Activated naive CD8-positive, alpha-beta T cell treated with anti-CD3 and anti-CD28 coated beads, Interleukin-2, amount 10 ng/mL, durations not matched to agents 7 days and 5 days (primary cell): ENCODE measurements around the gene FKBP8. TPM values are rescaled to one million over a fixed set of nuclear protein-coding genes. Genes with fewer than 3 reads are reported as not detected.
A peak's percentile ranks its signal among the peaks of the same experiment; 100 is the strongest.

Experiments
- ATAC-seq: fragments of 150-1000 bp; cut with Tn5 transposase; one replicate; pipeline ENCODE4 v1.10.0; 2021; ENCODE audit warnings: low read depth, moderate library complexity
- POLR2A ChIA-PET: fragments of 350-600 bp; sonication (Branson Sonifier 250); formaldehyde crosslinking; loops from one replicate; lab custom pipeline; 2021; ENCODE audit warnings: antibody characterized with exemption; lab: Charles Lee
- DNase-seq: peaks from one replicate; pipeline ENCODE4 v3.0.0; 2021
- H3K27ac Mint-ChIP-seq: one replicate; pipeline ENCODE4 v1.8.0; 2022; ENCODE audit warnings: mild to moderate bottlenecking, mixed read lengths
- H3K27me3 Mint-ChIP-seq: one replicate; pipeline ENCODE4 v1.8.0; 2022; ENCODE audit warnings: mild to moderate bottlenecking, moderate library complexity, mixed read lengths
- H3K36me3 Mint-ChIP-seq: one replicate; pipeline ENCODE4 v1.8.0; 2021; ENCODE audit warnings: mild to moderate bottlenecking, mixed read lengths
- H3K4me1 Mint-ChIP-seq: one replicate; pipeline ENCODE4 v1.8.0; 2021; ENCODE audit warnings: mixed read lengths
- H3K4me3 Mint-ChIP-seq: one replicate; pipeline ENCODE4 v1.8.0; 2022; ENCODE audit warnings: mild to moderate bottlenecking, moderate library complexity, mixed read lengths
- H3K9me3 Mint-ChIP-seq: one replicate; pipeline ENCODE4 v1.8.0; 2021; ENCODE audit warnings: mixed read lengths
- total RNA-seq, 2 experiments: library from RNA; stranded (reverse); gene quantifications; one replicate each; pipeline ENCODE4 v1.2.3, GENCODE V29; 2021

The FKBP8 gene
- total RNA-seq, 2 experiments from 2014 or later = 261 to 275 TPM

GRCh38 chr19:18577365-18577914, 34.1 kb upstream of the FKBP8 start:
- Mint-ChIP-seq H3K27ac (no peak overlapping the region), H3K36me3 (peaks cover 12% of the 10 kb centered on the region)

GRCh38 chr19:18576383-18576782, 33.0 kb upstream of the FKBP8 start:
- ATAC-seq (no peak), DNase-seq (no peak)
- Mint-ChIP-seq H3K4me1 (peaks cover 15% of the 10 kb centered on the region), H3K27ac (no peak overlapping the region), H3K9me3 (no peaks in the 10 kb centered on the region), H3K4me3 (no peak overlapping the region), H3K27me3 (no peaks in the 10 kb centered on the region), H3K36me3 (peaks cover 16% of the 10 kb centered on the region)
- POLR2A ChIA-PET = interaction anchor here (1.1 to 1.5 kb wide), 3 partner anchors 10 to 19 kb away, joined by 4 to 6 read pairs (median 4); partner anchors contain the start of genes KXD1 and REX1BD

More at GRCh38 chr19:18577365-18577914, 34.1 kb upstream of the FKBP8 start:
- no peak overlapping the region for H3K4me3 Mint-ChIP-seq
- POLR2A ChIA-PET = interaction anchor here (0.6 kb wide), 1 partner anchor 10 kb away, joined by 3 read pairs; no protein-coding TSS in a partner anchor
- ATAC-seq (no peak), DNase-seq (no peak)
- peaks cover 12% of the 10 kb centered on the region for H3K4me1 Mint-ChIP-seq
- no peaks in the 10 kb centered on the region for H3K9me3 Mint-ChIP-seq
- H3K27me3 Mint-ChIP-seq = no peaks in the 10 kb centered on the region

DNA sequence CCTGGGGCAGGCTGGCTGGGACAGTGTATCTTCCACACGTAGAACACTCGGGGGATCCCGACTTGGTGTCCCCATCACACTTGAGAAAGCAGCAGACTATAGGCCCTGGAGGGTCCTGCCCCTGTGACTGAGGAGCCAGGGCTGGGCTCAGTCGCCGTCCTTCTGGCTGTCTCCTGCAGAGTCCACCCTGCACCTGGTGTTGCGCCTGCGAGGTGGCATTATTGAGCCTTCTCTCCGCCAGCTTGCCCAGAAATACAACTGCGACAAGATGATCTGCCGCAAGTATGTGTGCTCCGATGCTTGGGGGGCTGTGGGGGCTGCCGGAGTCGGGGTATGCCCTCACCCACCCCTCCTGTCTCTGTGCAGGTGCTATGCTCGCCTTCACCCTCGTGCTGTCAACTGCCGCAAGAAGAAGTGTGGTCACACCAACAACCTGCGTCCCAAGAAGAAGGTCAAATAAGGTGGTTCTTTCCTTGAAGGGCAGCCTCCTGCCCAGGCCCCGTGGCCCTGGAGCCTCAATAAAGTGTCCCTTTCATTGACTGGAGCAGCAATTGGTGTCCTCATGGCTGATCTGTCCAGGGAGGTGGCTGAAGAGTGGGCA, 31.4 kb upstream of the FKBP8 start:
- H3K4me1 Mint-ChIP-seq = peaks cover 18% of the 10 kb centered on the region
- H3K9me3 Mint-ChIP-seq = no peaks in the 10 kb centered on the region
- ATAC-seq = no peak
- POLR2A ChIA-PET = no interaction called here
- H3K27ac Mint-ChIP-seq = peak overlapping the region; percentile 13
- no peak overlapping the region for H3K4me3 Mint-ChIP-seq
- no peaks in the 10 kb centered on the region for H3K27me3 Mint-ChIP-seq
- peaks cover 18% of the 10 kb centered on the region for H3K36me3 Mint-ChIP-seq
- DNase-seq = no peak

DNA sequence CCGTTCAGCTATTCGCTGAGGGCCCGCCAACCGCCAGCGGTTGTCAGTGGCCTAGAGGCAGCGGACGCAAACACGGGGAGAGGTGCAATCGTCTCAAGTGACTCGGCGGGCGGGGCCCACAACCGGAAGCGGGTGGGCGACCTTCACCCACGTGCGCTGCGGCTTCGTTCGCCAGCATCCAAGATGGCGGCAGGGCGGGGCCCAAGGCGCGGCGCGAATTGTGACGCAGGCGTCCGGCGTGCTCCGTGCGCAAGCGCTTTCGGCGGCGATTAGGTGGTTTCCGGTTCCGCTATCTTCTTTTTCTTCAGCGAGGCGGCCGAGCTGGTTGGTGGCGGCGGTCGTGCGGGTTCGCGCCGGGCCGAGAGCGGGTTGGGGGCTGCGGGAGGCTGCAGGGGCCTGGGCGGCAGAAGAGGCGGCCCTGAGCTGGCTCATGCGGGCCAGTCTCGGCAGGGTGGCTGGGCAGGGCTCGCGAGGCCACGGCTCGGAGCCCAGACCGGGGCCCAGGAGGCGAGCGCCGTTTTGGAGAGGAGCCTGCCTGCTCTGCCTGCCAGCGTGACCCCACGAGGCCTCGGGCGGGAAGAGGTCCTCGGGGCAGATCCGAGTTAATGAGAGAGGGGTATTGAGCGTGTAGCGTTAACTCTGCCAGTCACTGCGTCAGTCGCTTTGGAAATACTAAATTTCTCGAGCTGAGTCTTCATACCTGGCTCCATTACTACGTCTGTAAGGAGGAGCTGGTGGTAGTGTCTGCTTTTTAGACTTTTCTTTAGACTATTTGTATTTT, 28.4 kb upstream of the FKBP8 start, which contains the start of gene UBA52:
Gene UBA52, plus strand, starts transcription at position 294 of the 781 bp plus-strand sequence. CDS start 1,444 bp downstream, outside the sequence.
- Mint-ChIP-seq H3K4me1 (peaks cover 16% of the 10 kb centered on the region), H3K36me3 (peaks cover 23% of the 10 kb centered on the region), H3K27me3 (no peaks in the 10 kb centered on the region), H3K27ac (peak within 1 kb of the TSS; percentile 92), H3K4me3 (peak within 1 kb of the TSS; percentile 97), H3K9me3 (no peaks in the 10 kb centered on the region)
- peak; percentile 100 for DNase-seq
- POLR2A ChIA-PET = interaction anchor here (0.6 to 4.3 kb wide), 22 partner anchors 9 to 639 kb away, joined by 3 to 80 read pairs (median 4); partner anchors contain the start of genes CCDC124, COPE, DDX49 and ELL
- ATAC-seq = peak; percentile 93

DNA sequence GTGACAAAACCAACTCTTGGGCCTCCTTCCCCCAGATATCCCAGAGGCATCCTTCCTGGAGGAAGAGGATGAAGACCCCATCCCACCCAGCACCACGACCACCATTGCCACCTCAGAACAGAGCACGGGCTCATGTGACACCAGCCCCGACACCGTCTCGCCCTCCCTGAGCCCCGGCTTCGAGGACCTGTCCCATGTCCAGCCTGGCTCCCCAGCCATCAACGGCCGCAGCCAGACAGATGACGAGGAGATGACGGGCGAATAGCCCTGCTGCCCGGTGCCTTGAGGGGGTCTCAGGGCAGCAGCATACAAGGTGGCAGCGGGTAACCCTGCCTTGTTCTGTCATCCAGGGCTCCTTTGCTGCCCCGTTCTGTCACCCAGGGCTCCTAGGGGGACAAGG, 25.0 kb upstream of the FKBP8 start:
- no peak for DNase-seq
- Mint-ChIP-seq H3K4me1 (peaks cover 14% of the 10 kb centered on the region), H3K27ac (no peak overlapping the region), H3K4me3 (no peak overlapping the region), H3K9me3 (no peaks in the 10 kb centered on the region), H3K36me3 (peaks cover 32% of the 10 kb centered on the region), H3K27me3 (no peaks in the 10 kb centered on the region)
- POLR2A ChIA-PET = interaction anchor here (0.6 kb wide), 2 partner anchors 26 to 47 kb away, joined by 3 read pairs; no protein-coding TSS in a partner anchor
- no peak for ATAC-seq

DNA sequence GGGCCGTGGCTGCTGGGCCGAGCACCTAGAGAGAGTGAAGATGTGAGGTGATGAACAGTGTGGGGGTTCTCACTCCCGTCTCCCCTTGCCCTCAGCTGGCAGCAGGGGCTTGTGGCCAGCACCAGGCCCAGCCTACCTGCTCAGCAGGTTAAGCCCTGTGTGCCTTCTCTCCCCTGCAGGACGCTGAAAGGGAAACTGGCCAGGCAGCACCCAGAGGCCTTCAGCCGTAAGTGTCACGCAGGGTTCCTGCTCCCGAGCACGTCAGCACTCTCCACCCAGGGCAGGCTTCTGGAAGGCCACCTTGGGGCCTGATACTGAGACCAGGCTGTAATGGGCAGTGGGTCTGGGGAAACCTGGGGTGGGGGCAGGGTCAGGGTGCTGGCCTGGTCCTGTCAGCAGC, 23.6 kb upstream of the FKBP8 start:
- no peak for ATAC-seq
- Mint-ChIP-seq H3K9me3 (no peaks in the 10 kb centered on the region), H3K27me3 (no peaks in the 10 kb centered on the region), H3K4me3 (no peak overlapping the region), H3K27ac (no peak overlapping the region), H3K36me3 (peaks cover 29% of the 10 kb centered on the region), H3K4me1 (peaks cover 3% of the 10 kb centered on the region)
- POLR2A ChIA-PET = interaction anchor here (0.8 to 1.5 kb wide), 2 partner anchors 22 to 458 kb away, joined by 3 to 4 read pairs; partner anchors contain the start of gene REX1BD
- no peak for DNase-seq

GRCh38 chr19:18562086-18562485, 18.7 kb upstream of the FKBP8 start:
- DNase-seq = no peak
- Mint-ChIP-seq H3K27me3 (no peaks in the 10 kb centered on the region), H3K27ac (no peak overlapping the region), H3K36me3 (peaks cover 23% of the 10 kb centered on the region), H3K4me1 (peaks cover 20% of the 10 kb centered on the region), H3K9me3 (no peaks in the 10 kb centered on the region), H3K4me3 (no peak overlapping the region)
- POLR2A ChIA-PET = interaction anchor here (1.3 kb wide), 1 partner anchor 9 kb away, joined by 6 read pairs; the partner anchor contains the start of gene UBA52
- no peak for ATAC-seq

DNA sequence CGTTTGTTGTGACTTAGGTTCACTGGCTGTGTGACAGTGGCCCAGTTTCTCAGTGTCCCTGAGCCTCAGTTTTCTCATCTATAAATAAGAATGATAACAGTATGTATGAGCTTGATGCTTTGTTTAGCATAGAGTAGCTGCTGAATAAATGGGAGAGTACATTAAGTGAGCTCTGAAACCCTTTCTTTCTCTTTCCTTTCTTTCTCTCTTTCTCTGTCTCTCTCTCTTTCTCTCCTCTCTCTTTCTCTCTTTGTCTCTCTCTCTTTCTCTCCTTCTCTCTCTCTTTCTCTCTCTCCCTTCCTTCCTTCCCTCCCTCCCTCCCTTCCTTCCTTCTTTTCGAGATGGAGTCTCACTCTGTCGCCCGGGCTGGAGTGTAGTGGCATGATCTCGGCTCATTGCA, 16.3 kb upstream of the FKBP8 start:
- peak overlapping the region; percentile 93 for H3K4me3 Mint-ChIP-seq
- peak overlapping the region; percentile 89 for H3K27ac Mint-ChIP-seq
- POLR2A ChIA-PET = interaction anchor here (2.6 to 6.5 kb wide), 3 partner anchors 12 to 29 kb away, joined by 32 to 75 read pairs (median 64); partner anchors contain the start of genes FKBP8, REX1BD and UBA52
- peaks cover 20% of the 10 kb centered on the region for H3K4me1 Mint-ChIP-seq
- ATAC-seq (no peak), DNase-seq (no peak)
- H3K36me3 Mint-ChIP-seq = peaks cover 14% of the 10 kb centered on the region
- H3K9me3 Mint-ChIP-seq = no peaks in the 10 kb centered on the region
- H3K27me3 Mint-ChIP-seq = no peaks in the 10 kb centered on the region

DNA sequence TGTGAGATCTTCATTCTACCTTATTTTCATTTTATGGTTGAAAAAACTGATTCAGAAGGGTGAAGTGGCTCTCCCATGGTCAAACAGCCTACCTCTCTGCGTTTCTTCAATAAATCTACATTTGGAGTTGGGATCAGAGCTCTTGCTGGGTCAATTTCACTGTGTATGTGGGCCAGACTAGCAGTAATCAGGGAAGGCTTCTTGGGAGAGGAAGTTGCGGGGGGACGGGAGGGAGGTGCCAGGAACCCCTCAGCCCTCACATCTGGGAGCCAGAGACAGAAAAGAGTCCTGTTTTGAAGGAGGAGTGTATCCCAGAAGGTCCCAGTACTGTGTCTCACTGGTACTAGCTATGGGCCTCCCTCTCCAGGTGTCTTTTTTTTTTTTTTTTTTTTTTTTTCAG, 15.2 kb upstream of the FKBP8 start:
- POLR2A ChIA-PET = interaction anchor here (1.0 to 6.5 kb wide), 12 partner anchors 10 to 277 kb away, joined by 3 to 75 read pairs (median 7); partner anchors contain the start of genes ELL, FKBP8, JUND and REX1BD
- Mint-ChIP-seq H3K27me3 (no peaks in the 10 kb centered on the region), H3K9me3 (no peaks in the 10 kb centered on the region), H3K4me1 (peaks cover 20% of the 10 kb centered on the region), H3K27ac (peak overlapping the region; percentile 89), H3K4me3 (peak overlapping the region; percentile 93), H3K36me3 (peaks cover 6% of the 10 kb centered on the region)
- ATAC-seq (no peak), DNase-seq (no peak)

DNA sequence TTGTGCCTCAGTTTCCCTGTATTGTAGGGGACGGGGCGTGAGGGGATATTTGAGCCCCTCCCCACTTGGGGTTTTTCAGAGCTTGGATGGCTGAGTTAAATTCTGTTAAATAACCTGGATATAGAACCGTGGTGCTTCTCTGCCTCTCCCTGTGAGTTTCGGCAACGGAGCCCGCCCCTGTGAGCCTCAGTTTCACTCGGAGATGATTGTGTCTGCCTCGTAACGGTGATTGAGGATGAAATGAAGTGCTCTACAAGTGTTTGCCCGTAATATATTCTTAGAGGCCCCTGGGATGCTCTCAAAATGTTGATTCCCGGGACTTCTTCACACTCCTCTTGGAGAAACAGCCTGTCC, 14.8 kb upstream of the FKBP8 start:
- H3K36me3 Mint-ChIP-seq = peaks cover 6% of the 10 kb centered on the region
- no peak for ATAC-seq
- POLR2A ChIA-PET = interaction anchor here (1.0 to 6.5 kb wide), 14 partner anchors 10 to 362 kb away, joined by 3 to 75 read pairs (median 5); partner anchors contain the start of genes DDX49, ELL, FKBP8 and JUND
- H3K27ac Mint-ChIP-seq = peak overlapping the region; percentile 89
- peaks cover 20% of the 10 kb centered on the region for H3K4me1 Mint-ChIP-seq
- no peaks in the 10 kb centered on the region for H3K9me3 Mint-ChIP-seq
- no peaks in the 10 kb centered on the region for H3K27me3 Mint-ChIP-seq
- DNase-seq = no peak
- peak overlapping the region; percentile 93 for H3K4me3 Mint-ChIP-seq

DNA sequence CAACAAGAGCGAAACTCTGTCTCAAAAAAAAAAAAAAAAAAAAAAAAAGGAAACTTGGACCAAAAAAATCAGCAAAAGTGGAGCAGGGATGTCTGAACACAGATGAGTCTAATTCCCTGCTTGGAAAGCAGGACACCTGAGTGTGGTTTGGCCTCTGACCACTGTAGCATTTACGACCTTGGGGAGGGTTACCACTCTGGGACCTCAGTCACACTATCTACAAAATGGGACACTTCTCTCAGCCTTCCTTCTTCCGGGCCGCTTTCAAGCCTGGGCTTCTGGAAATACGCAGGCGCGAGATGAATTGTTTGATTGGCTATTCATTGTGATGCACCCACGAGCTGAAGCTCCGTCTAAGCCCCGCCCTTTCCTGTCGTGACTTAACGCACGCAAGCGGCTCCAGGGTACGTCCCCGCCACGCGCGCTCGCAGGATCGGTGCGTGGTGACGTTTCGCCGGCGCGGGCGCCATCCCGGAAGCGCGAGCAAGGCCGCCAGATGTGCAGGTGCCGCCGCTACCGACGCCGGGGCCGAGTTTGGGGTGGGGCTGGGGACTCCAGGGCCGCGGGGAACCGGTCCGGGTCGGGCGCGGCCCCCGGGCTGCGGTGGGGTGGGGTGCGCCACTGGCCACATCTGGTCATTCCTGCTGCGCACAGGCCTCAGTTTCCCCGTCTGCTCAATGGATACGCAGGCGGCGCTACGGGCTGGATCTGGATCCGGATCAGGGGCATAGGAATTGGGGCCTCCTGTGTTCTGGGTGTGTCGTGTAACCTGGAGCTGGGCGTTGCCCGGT, 14.2 kb upstream of the FKBP8 start, which contains the start of gene KXD1:
Gene KXD1, plus strand, starts transcription at position 460 of the 791 bp plus-strand sequence. CDS start 4,187 bp downstream, outside the sequence.
- Mint-ChIP-seq H3K4me3 (peak within 1 kb of the TSS; percentile 93), H3K9me3 (no peaks in the 10 kb centered on the region), H3K27me3 (no peaks in the 10 kb centered on the region), H3K36me3 (peaks cover 3% of the 10 kb centered on the region), H3K27ac (peak within 1 kb of the TSS; percentile 89), H3K4me1 (peaks cover 20% of the 10 kb centered on the region)
- POLR2A ChIA-PET = interaction anchor here (0.7 to 6.5 kb wide), 17 partner anchors 9 to 362 kb away, joined by 3 to 75 read pairs (median 5); partner anchors contain the start of genes DDX49, ELL, FKBP8 and JUND
- ATAC-seq (peak; percentile 99), DNase-seq (peak; percentile 95)

DNA sequence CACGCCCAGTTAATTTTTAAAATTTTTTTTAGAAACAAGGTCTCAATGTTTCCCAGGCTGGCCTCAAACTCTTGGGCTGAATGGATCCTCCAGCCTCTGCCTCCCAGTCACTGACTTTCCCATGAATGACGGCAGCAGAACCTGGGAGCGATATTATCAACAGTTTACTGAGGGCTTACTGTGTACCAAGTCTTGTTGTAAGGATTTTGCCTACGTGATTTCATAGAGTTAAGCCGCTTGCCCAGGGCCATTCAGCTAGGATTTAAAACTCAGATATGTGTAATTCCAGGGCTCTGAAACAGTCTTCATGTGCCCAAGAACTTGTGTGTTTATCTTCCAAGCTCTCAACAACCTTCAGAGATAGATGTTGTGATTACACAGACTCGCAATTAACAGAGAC, 8.3 kb upstream of the FKBP8 start:
- no peaks in the 10 kb centered on the region for H3K27me3 Mint-ChIP-seq
- DNase-seq (no peak), ATAC-seq (no peak)
- H3K36me3 Mint-ChIP-seq = no peaks in the 10 kb centered on the region
- H3K4me3 Mint-ChIP-seq = no peak overlapping the region
- POLR2A ChIA-PET = interaction anchor here (0.6 to 0.7 kb wide), 2 partner anchors 9 to 14 kb away, joined by 3 read pairs; no protein-coding TSS in a partner anchor
- no peak overlapping the region for H3K27ac Mint-ChIP-seq
- H3K4me1 Mint-ChIP-seq = no peaks in the 10 kb centered on the region
- H3K9me3 Mint-ChIP-seq = no peaks in the 10 kb centered on the region
